ENCODE measurements around the gene WIPF3. TPM values are rescaled to one million over a fixed set of nuclear protein-coding genes. Genes with fewer than 3 reads are reported as not detected.

Gene WIPF3
- total RNA-seq, 2 donors from 2014 or later = 0.08 TPM; not detected in 1

GRCh38 chr7:29815181-29816105 is 9.1 kb downstream of the WIPF3 start:
- no peaks in the 10 kb centered on the region for H3K9me3 ChIP-seq (ENCODE audit: control insufficient read depth, low read length, poor library complexity, severe bottlenecking)
- ATAC-seq (no peak), DNase-seq (no peak)
- no peaks in the 10 kb centered on the region for H3K36me3 Mint-ChIP-seq (ENCODE audit: low read depth)
- H3K4me1 Mint-ChIP-seq = no peaks in the 10 kb centered on the region
- H3K27ac Mint-ChIP-seq = no peak overlapping the region
- H3K27me3 Mint-ChIP-seq = peaks cover 59% of the 10 kb centered on the region
- no peak overlapping the region for H3K4me3 Mint-ChIP-seq

GRCh38 chr7:29818308-29818707 is 12.0 kb downstream of the WIPF3 start:
- peaks cover 57% of the 10 kb centered on the region for H3K27me3 Mint-ChIP-seq
- no peaks in the 10 kb centered on the region for H3K9me3 ChIP-seq (ENCODE audit: control insufficient read depth, low read length, poor library complexity, severe bottlenecking)
- ATAC-seq (no peak), DNase-seq (no peak)
- H3K27ac Mint-ChIP-seq = no peak overlapping the region
- no peak overlapping the region for H3K4me3 Mint-ChIP-seq
- H3K4me1 Mint-ChIP-seq = no peaks in the 10 kb centered on the region
- H3K36me3 Mint-ChIP-seq (ENCODE audit: low read depth) = peaks cover 2% of the 10 kb centered on the region

- H3K9me3 ChIP-seq (ENCODE audit: control insufficient read depth, low read length, poor library complexity, severe bottlenecking) = no peaks in the 10 kb centered on the region
- ATAC-seq (no peak), DNase-seq (no peak)
- H3K4me1 Mint-ChIP-seq = no peaks in the 10 kb centered on the region
- no peak overlapping the region for H3K27ac Mint-ChIP-seq
- peaks cover 40% of the 10 kb centered on the region for H3K27me3 Mint-ChIP-seq
- no peak overlapping the region for H3K4me3 Mint-ChIP-seq
- H3K36me3 Mint-ChIP-seq (ENCODE audit: low read depth) = no peaks in the 10 kb centered on the region
Observed at GRCh38 chr7:29825775-29826529, 19.6 kb downstream of the WIPF3 start.

- Mint-ChIP-seq H3K27ac (no peak overlapping the region), H3K4me1 (no peaks in the 10 kb centered on the region), H3K4me3 (no peak overlapping the region), H3K27me3 (peaks cover 39% of the 10 kb centered on the region), H3K36me3 (ENCODE audit: low read depth) (no peaks in the 10 kb centered on the region)
- no peaks in the 10 kb centered on the region for H3K9me3 ChIP-seq (ENCODE audit: control insufficient read depth, low read length, poor library complexity, severe bottlenecking)
- no peak for ATAC-seq
- no peak for DNase-seq
Observed at GRCh38 chr7:29826530-29826822, 20.2 kb downstream of the WIPF3 start.

GRCh38 chr7:29826904-29827303 is 20.6 kb downstream of the WIPF3 start:
- no peak for ATAC-seq

GRCh38 chr7:29831705-29832104 is 25.4 kb downstream of the WIPF3 start:
- Mint-ChIP-seq H3K36me3 (ENCODE audit: low read depth) (no peaks in the 10 kb centered on the region), H3K27me3 (peaks cover 38% of the 10 kb centered on the region), H3K27ac (no peak overlapping the region), H3K4me1 (no peaks in the 10 kb centered on the region), H3K4me3 (no peak overlapping the region)
- DNase-seq (no peak), ATAC-seq (no peak)
- no peaks in the 10 kb centered on the region for H3K9me3 ChIP-seq (ENCODE audit: control insufficient read depth, low read length, poor library complexity, severe bottlenecking)

More at GRCh38 chr7:29826904-29827303, 20.6 kb downstream of the WIPF3 start:
- no peak overlapping the region for H3K27ac Mint-ChIP-seq
- H3K4me1 Mint-ChIP-seq = no peaks in the 10 kb centered on the region
- no peak for DNase-seq
- no peaks in the 10 kb centered on the region for H3K36me3 Mint-ChIP-seq (ENCODE audit: low read depth)
- no peak overlapping the region for H3K4me3 Mint-ChIP-seq
- peaks cover 39% of the 10 kb centered on the region for H3K27me3 Mint-ChIP-seq
- no peaks in the 10 kb centered on the region for H3K9me3 ChIP-seq (ENCODE audit: control insufficient read depth, low read length, poor library complexity, severe bottlenecking)

GRCh38 chr7:29833929-29834328 is 27.6 kb downstream of the WIPF3 start:
- peaks cover 29% of the 10 kb centered on the region for H3K27me3 Mint-ChIP-seq
- no peak for ATAC-seq
- DNase-seq = no peak
- H3K9me3 ChIP-seq (ENCODE audit: control insufficient read depth, low read length, poor library complexity, severe bottlenecking) = no peaks in the 10 kb centered on the region
- H3K27ac Mint-ChIP-seq = no peak overlapping the region
- H3K4me1 Mint-ChIP-seq = no peaks in the 10 kb centered on the region
- H3K4me3 Mint-ChIP-seq = no peak overlapping the region
- H3K36me3 Mint-ChIP-seq (ENCODE audit: low read depth) = no peaks in the 10 kb centered on the region

DNA sequence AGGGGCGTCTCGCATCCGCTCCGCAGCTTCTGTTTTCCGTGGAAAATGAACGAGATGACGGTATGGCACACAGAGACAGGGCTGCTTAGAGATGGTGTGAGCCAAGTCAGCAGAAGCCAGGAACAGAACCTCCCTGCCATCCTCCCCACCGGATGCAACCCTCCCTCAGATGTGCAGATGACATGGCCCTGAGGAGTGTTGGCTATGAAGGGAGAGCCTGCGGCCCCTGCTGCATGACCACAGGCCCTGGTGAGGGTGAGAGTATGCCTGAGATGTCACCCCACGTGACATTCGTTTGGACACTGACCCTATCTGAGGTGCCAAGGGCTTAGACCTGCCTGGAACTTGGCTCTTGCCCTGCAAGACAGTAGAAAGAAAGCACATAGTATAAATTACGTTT is 29.4 kb downstream of the WIPF3 start:
- DNase-seq = no peak
- Mint-ChIP-seq H3K36me3 (ENCODE audit: low read depth) (no peaks in the 10 kb centered on the region), H3K4me1 (peaks cover 2% of the 10 kb centered on the region), H3K27me3 (peaks cover 28% of the 10 kb centered on the region), H3K4me3 (no peak overlapping the region), H3K27ac (no peak overlapping the region)
- no peaks in the 10 kb centered on the region for H3K9me3 ChIP-seq (ENCODE audit: control insufficient read depth, low read length, poor library complexity, severe bottlenecking)
- no peak for ATAC-seq

- peaks cover 35% of the 10 kb centered on the region for H3K27me3 Mint-ChIP-seq
Observed at GRCh38 chr7:29839302-29839701, 33.0 kb downstream of the WIPF3 start.

GRCh38 chr7:29839921-29840320 is 33.6 kb downstream of the WIPF3 start:
- peaks cover 2% of the 10 kb centered on the region for H3K4me1 Mint-ChIP-seq
- H3K4me3 Mint-ChIP-seq = no peak overlapping the region
- peaks cover 36% of the 10 kb centered on the region for H3K27me3 Mint-ChIP-seq
- H3K9me3 ChIP-seq (ENCODE audit: control insufficient read depth, low read length, poor library complexity, severe bottlenecking) = no peaks in the 10 kb centered on the region
- ATAC-seq = no peak
- H3K36me3 Mint-ChIP-seq (ENCODE audit: low read depth) = no peaks in the 10 kb centered on the region
- DNase-seq = no peak
- no peak overlapping the region for H3K27ac Mint-ChIP-seq

More at GRCh38 chr7:29839302-29839701, 33.0 kb downstream of the WIPF3 start:
- Mint-ChIP-seq H3K36me3 (ENCODE audit: low read depth) (no peaks in the 10 kb centered on the region), H3K4me3 (no peak overlapping the region), H3K27ac (no peak overlapping the region), H3K4me1 (peaks cover 2% of the 10 kb centered on the region)
- no peak for DNase-seq
- H3K9me3 ChIP-seq (ENCODE audit: control insufficient read depth, low read length, poor library complexity, severe bottlenecking) = no peaks in the 10 kb centered on the region
- no peak for ATAC-seq

DNA sequence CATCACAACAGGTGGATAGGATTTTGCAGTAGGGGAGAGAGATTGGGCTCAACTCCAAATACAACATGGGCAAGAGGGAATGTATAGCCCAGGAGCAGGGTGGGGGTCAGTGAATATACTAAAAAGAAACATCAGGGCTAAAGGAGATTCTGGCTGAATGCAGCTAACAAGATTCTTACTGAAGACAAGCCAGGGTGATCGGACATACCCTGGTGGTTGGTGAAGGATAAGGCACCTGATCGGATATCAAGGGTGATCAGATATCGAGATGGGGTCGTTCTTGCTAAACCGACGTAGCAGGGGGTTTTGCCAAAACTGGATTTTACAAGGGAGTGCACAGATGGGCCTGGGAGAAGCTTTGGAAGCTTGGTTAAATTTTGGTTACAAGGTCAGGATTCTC is 34.4 kb downstream of the WIPF3 start:
- no peak for ATAC-seq
- no peak overlapping the region for H3K27ac Mint-ChIP-seq
- peaks cover 39% of the 10 kb centered on the region for H3K27me3 Mint-ChIP-seq
- no peak overlapping the region for H3K4me3 Mint-ChIP-seq
- DNase-seq = no peak
- H3K9me3 ChIP-seq (ENCODE audit: control insufficient read depth, low read length, poor library complexity, severe bottlenecking) = no peaks in the 10 kb centered on the region
- H3K4me1 Mint-ChIP-seq = peaks cover 2% of the 10 kb centered on the region
- no peaks in the 10 kb centered on the region for H3K36me3 Mint-ChIP-seq (ENCODE audit: low read depth)

GRCh38 chr7:29841926-29842701 is 35.8 kb downstream of the WIPF3 start:
- Mint-ChIP-seq H3K36me3 (ENCODE audit: low read depth) (no peaks in the 10 kb centered on the region), H3K4me1 (peaks cover 2% of the 10 kb centered on the region), H3K27ac (no peak overlapping the region), H3K4me3 (no peak overlapping the region), H3K27me3 (peaks cover 38% of the 10 kb centered on the region)
- DNase-seq = no peak
- ATAC-seq = no peak
- H3K9me3 ChIP-seq (ENCODE audit: control insufficient read depth, low read length, poor library complexity, severe bottlenecking) = no peaks in the 10 kb centered on the region

DNA sequence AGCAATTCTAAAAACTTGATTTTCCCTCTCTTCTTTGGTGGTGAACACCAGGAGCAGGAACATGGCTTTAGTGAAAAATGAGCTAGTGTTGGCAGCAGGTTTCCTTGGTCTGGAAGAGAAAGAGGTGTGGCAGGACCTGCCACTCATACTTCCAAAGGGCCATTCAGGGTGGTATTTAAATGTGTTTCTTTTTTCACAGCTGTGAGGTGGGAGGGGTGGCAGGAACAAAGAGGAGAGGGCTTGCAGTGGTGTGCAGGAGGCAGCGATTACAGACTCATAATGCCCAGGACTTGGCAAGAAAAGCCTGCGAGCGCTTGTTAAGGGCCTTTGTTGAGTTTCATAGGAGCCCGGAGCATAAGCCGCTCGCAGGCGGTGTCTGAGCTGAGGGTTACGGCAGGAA is 36.8 kb downstream of the WIPF3 start:
- no peak overlapping the region for H3K27ac Mint-ChIP-seq
- H3K9me3 ChIP-seq (ENCODE audit: control insufficient read depth, low read length, poor library complexity, severe bottlenecking) = no peaks in the 10 kb centered on the region
- H3K4me3 Mint-ChIP-seq = no peak overlapping the region
- ATAC-seq (no peak), DNase-seq (no peak)
- peaks cover 2% of the 10 kb centered on the region for H3K4me1 Mint-ChIP-seq
- no peaks in the 10 kb centered on the region for H3K36me3 Mint-ChIP-seq (ENCODE audit: low read depth)
- peaks cover 48% of the 10 kb centered on the region for H3K27me3 Mint-ChIP-seq

Measured in T-helper 17 cell (primary cell).